ENCODE measurements around the gene MAB21L4. TPM values are rescaled to one million over a fixed set of nuclear protein-coding genes. Genes with fewer than 3 reads are reported as not detected.

Gene MAB21L4
- total RNA-seq, 1 donor from 2014 or later, result not detected

- Mint-ChIP-seq H3K36me3 (ENCODE audit: low read depth) (no peaks in the 10 kb centered on the region), H3K27me3 (ENCODE audit: low read depth) (peaks cover 11% of the 10 kb centered on the region), H3K9me3 (peaks cover 3% of the 10 kb centered on the region), H3K4me1 (no peaks in the 10 kb centered on the region), H3K27ac (ENCODE audit: unreplicated experiment) (no peak overlapping the region), H3K4me3 (no peak overlapping the region)
- DNase-seq (ENCODE audit: low read depth, low spot score), result no peak
- no peak for TF ChIP-seq CTCF (conservative IDR thresholded peaks at IDR 0.05)
Observed at GRCh38 chr2:240933048-240933965, 37.4 kb upstream of the MAB21L4 start.

GRCh38 chr2:240932724-240933047 is 36.7 kb upstream of the MAB21L4 start:
- no peak overlapping the region for H3K4me3 Mint-ChIP-seq
- H3K27me3 Mint-ChIP-seq (ENCODE audit: low read depth), result peaks cover 7% of the 10 kb centered on the region
- peaks cover 2% of the 10 kb centered on the region for H3K9me3 Mint-ChIP-seq
- no peaks in the 10 kb centered on the region for H3K4me1 Mint-ChIP-seq
- no peak overlapping the region for H3K27ac Mint-ChIP-seq (ENCODE audit: unreplicated experiment)
- H3K36me3 Mint-ChIP-seq (ENCODE audit: low read depth), result no peaks in the 10 kb centered on the region
- no peak for DNase-seq (ENCODE audit: low read depth, low spot score)
- TF ChIP-seq CTCF (conservative IDR thresholded peaks at IDR 0.05), result no peak

- Mint-ChIP-seq H3K27me3 (ENCODE audit: low read depth) (peaks cover 4% of the 10 kb centered on the region), H3K9me3 (no peaks in the 10 kb centered on the region), H3K36me3 (ENCODE audit: low read depth) (no peaks in the 10 kb centered on the region), H3K4me3 (no peak overlapping the region), H3K27ac (ENCODE audit: unreplicated experiment) (no peak overlapping the region), H3K4me1 (no peaks in the 10 kb centered on the region)
- no peak for DNase-seq (ENCODE audit: low read depth, low spot score)
- no peak for TF ChIP-seq CTCF (conservative IDR thresholded peaks at IDR 0.05)
Observed at GRCh38 chr2:240932001-240932723, 36.2 kb upstream of the MAB21L4 start.

- H3K27ac Mint-ChIP-seq (ENCODE audit: unreplicated experiment), result no peak overlapping the region
- peaks cover 4% of the 10 kb centered on the region for H3K27me3 Mint-ChIP-seq (ENCODE audit: low read depth)
- no peak overlapping the region for H3K4me3 Mint-ChIP-seq
- no peaks in the 10 kb centered on the region for H3K9me3 Mint-ChIP-seq
- no peak for TF ChIP-seq CTCF (conservative IDR thresholded peaks at IDR 0.05)
- DNase-seq (ENCODE audit: low read depth, low spot score), result no peak
- no peaks in the 10 kb centered on the region for H3K4me1 Mint-ChIP-seq
- no peaks in the 10 kb centered on the region for H3K36me3 Mint-ChIP-seq (ENCODE audit: low read depth)
Observed at GRCh38 chr2:240931319-240931949, 35.5 kb upstream of the MAB21L4 start.

GRCh38 chr2:240930631-240931318 is 34.8 kb upstream of the MAB21L4 start:
- Mint-ChIP-seq H3K27me3 (ENCODE audit: low read depth) (peaks cover 4% of the 10 kb centered on the region), H3K27ac (ENCODE audit: unreplicated experiment) (no peak overlapping the region), H3K36me3 (ENCODE audit: low read depth) (no peaks in the 10 kb centered on the region), H3K9me3 (no peaks in the 10 kb centered on the region), H3K4me1 (no peaks in the 10 kb centered on the region), H3K4me3 (no peak overlapping the region)
- no peak for DNase-seq (ENCODE audit: low read depth, low spot score)
- no peak for TF ChIP-seq CTCF (conservative IDR thresholded peaks at IDR 0.05)

Data from neural crest cell (in vitro differentiated cells).